SK-N-SH treated with all-trans-retinoic acid at 6 μM for 48 hours (cell line): ENCODE results near the gene FAM20C.

Source experiments
- CSDC2 ChIP-seq: fragments of 250-450 bp; sonication (Bioruptor Pico); IDR thresholded peaks from 2 replicates; pipeline ENCODE4 v1.5.0; 2020; ENCODE audit warnings: mild to moderate bottlenecking, moderate library complexity
- GLIS3 ChIP-seq: fragments of 250-450 bp; sonication (Bioruptor Pico); IDR thresholded peaks from 2 replicates; pipeline ENCODE4 v1.5.0; 2020; ENCODE audit warnings: mild to moderate bottlenecking, moderate library complexity
- PATZ1 ChIP-seq: fragments of 250-450 bp; sonication (Bioruptor Pico); IDR thresholded peaks from 2 replicates; pipeline ENCODE4 v1.8.0; 2020; ENCODE audit warnings: mild to moderate bottlenecking, moderate library complexity, borderline replicate concordance
- PPARA ChIP-seq: fragments of 250-450 bp; sonication (Bioruptor Pico); IDR thresholded peaks from 2 replicates; pipeline ENCODE4 v1.5.0; 2020; ENCODE audit warnings: mild to moderate bottlenecking, borderline replicate concordance
- ZFP3 ChIP-seq: fragments of 250-450 bp; sonication (Bioruptor Pico); IDR thresholded peaks from 2 replicates; pipeline ENCODE4 v1.5.0; 2020; ENCODE audit warnings: mild to moderate bottlenecking, moderate library complexity
- ZFP30 ChIP-seq: fragments of 450-650 bp; formaldehyde crosslinking; IDR thresholded peaks from 2 replicates; pipeline ENCODE4 v1.5.0; 2022; ENCODE audit warnings: mild to moderate bottlenecking, moderate library complexity
- ZNF70 ChIP-seq: fragments of 450-650 bp; formaldehyde crosslinking; IDR thresholded peaks from 2 replicates; pipeline ENCODE4 v1.5.0; 2020; ENCODE audit warnings: mild to moderate bottlenecking, moderate library complexity
- TF ChIP-seq, protein P1 (sequence below): fragments of 250-450 bp; sonication (Bioruptor Pico); IDR thresholded peaks from 2 replicates; pipeline ENCODE4 v1.5.1; 2020; ENCODE audit warnings: low read depth, mild to moderate bottlenecking, moderate library complexity

GRCh38 chr7:252981-253380 lies 60.6 kb downstream of the FAM20C start:
- TF ChIP-seq PATZ1 (no peak), ZFP3 (CRISPR knock-in tag) (no peak), PPARA (CRISPR knock-in tag) (no peak), GLIS3 (no peak), ZNF70 (CRISPR knock-in tag) (no peak), CSDC2 (CRISPR knock-in tag) (no peak), ZFP30 (CRISPR knock-in tag) (no peak)
- TF ChIP-seq, protein P1, sequence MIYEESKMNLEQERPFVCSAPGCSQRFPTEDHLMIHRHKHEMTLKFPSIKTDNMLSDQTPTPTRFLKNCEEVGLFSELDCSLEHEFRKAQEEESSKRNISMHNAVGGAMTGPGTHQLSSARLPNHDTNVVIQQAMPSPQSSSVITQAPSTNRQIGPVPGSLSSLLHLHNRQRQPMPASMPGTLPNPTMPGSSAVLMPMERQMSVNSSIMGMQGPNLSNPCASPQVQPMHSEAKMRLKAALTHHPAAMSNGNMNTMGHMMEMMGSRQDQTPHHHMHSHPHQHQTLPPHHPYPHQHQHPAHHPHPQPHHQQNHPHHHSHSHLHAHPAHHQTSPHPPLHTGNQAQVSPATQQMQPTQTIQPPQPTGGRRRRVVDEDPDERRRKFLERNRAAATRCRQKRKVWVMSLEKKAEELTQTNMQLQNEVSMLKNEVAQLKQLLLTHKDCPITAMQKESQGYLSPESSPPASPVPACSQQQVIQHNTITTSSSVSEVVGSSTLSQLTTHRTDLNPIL (CRISPR knock-in tag): no peak
